GM18909 (cell line): ENCODE data around the gene SLK.

Experiments used
- ATAC-seq: cut with Tn5 transposase; IDR thresholded peaks from one replicate; pipeline ENCODE4 v1.9.1; 2021; ENCODE audit warnings: mild to moderate bottlenecking; ENCODE audit not compliant: unreplicated experiment, poor library complexity

The SLK gene

GRCh38 chr10:103985726-103986125 is 18.8 kb downstream of the SLK start:
- no peak for ATAC-seq

DNA sequence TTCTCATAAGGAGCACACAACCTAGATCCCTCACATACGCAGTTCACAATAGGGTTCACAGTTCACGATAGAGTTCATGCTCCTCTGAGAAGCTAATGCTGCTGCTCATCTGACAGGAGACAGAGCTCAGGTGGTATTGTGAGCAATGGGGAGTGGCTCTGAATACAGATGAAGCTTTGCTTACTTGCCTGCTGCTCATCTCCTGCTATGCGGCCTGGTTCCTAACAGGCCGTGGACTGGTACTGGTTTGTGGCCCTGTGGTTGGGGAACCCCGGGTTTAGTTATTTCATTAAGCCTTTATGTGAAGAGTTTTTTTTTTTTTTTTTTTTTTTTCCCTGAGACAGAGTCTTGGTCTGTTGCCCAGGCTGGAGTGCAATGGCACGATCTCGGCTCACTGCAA is 19.4 kb downstream of the SLK start:
- ATAC-seq = peak; percentile 51

GRCh38 chr10:103990121-103990520 is 23.2 kb downstream of the SLK start:
- no peak for ATAC-seq

- ATAC-seq = no peak
Observed at GRCh38 chr10:103990531-103990930, 23.6 kb downstream of the SLK start.

- ATAC-seq = no peak
Observed at GRCh38 chr10:103991393-103992128, 24.6 kb downstream of the SLK start.

DNA sequence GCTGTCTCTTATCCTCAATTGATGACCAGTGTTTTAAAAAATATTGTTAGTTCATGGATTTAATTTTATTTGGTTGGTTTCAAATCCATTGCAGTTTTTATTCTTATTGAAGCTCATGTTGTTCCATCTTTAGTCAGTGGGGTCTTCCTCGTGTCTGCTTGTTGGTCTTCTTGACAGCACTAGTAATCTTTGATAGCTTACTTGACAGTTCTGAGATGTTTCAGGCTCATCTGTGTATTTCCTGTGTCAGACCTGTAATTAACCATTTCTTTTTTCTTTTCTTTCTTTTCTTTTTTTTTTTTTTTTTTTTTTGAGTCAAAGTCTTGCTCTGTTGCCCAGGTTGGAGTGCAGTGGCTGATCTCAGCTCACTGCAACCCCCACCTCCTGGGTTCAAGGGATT is 28.2 kb downstream of the SLK start:
- ATAC-seq = no peak

DNA sequence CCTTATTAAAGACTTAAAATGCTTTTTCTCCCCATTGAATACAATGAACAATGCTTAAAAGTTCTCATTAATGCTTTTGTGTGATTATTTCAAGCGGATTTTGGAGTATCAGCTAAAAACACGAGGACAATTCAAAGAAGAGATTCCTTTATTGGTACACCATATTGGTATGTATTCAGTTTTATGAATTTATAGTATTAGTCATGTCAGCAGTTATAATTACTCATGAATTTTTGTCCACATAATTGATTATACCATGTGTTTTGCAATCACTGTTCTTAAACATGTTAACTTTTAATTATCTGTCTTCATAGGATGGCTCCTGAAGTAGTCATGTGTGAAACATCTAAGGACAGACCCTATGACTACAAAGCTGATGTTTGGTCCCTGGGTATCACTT is 31.9 kb downstream of the SLK start:
- ATAC-seq = no peak

DNA sequence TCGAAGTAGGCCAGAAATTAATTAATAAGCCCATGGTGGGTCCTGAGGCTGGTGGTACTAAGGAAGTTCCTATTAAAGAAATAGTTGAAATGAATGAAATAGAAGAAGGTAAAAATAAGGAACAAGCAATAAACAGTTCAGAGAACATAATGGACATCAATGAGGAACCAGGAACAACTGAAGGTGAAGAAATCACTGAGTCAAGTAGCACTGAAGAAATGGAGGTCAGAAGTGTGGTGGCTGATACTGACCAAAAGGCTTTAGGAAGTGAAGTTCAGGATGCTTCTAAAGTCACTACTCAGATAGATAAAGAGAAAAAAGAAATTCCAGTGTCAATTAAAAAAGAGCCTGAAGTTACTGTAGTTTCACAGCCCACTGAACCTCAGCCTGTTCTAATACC is 36.0 kb downstream of the SLK start:
- no peak for ATAC-seq

DNA sequence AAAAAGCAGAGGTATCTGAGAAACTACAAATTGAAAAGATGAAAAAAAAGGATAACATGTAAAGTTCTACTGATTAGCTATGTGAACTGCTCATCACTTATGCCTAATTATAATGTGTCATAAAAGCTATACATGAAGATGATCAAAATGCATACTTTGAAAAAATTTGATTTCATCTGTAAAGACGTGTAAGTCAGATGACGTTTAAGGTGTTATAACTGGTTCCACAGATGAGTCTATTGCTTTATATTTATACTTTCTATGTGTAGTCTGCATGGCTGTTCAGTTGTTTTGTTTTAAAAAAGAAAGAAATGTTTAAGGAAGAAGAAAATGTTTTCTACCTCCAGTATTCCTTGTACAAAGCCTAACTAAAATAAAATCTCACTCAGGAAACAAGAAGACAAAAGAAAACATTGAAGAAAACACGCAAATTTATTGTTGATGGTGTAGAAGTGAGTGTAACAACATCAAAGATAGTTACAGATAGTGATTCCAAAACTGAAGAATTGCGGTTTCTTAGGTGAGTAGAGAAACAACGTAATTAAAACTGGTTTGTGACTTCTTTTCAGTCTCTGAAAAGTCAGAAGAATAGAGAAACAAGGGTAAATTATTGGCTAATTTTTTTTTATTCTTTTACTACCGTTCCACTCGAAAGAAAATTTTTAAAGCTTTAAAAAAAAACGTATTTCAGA is 38.4 kb downstream of the SLK start:
- no peak for ATAC-seq

GRCh38 chr10:104011904-104012303 is 45.0 kb downstream of the SLK start:
- no peak for ATAC-seq

GRCh38 chr10:104013489-104013888 is 46.5 kb downstream of the SLK start:
- no peak for ATAC-seq

GRCh38 chr10:104014176-104014575 is 47.2 kb downstream of the SLK start:
- no peak for ATAC-seq

DNA sequence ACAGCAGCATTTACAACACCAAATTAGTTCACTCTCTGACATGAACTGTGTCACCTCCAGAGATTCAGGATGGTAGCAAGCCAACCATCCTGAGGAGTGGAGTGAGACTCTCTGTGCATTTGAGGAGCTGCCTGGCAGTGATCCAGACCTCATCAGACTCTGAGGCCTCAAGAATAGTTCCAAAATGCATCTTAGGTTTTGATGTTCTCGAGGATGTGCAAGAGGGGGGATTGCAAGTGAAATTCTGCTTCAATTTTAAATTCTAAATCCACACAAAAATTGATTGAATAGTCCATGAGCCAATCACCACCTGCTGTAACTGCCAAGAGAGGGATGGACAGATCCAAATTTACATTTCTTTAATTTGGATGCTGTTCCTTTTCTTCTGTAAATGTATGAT is 49.7 kb downstream of the SLK start:
- ATAC-seq = no peak

DNA sequence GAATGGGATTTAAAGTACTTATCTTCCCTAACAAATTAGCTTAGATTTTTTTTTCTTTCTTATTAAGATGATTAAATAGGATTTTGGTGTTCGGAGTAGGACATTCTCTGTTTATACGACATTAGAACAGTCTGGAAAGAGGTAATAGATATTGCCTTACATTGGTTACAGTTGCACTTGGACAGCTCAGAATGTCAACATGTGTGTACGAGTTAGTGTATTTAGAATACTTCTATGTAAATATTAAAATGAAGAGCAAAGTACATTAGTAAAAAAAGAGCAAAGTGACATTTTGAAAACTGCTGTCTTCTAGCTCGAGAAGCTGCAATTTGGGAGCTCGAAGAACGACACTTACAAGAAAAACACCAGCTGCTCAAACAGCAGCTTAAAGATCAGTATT is 51.5 kb downstream of the SLK start:
- no peak for ATAC-seq

- ATAC-seq = no peak
Observed at GRCh38 chr10:104020020-104020419, 53.1 kb downstream of the SLK start.

- ATAC-seq = no peak
Observed at GRCh38 chr10:104021246-104021645, 54.3 kb downstream of the SLK start.

GRCh38 chr10:104022026-104022425 is 55.1 kb downstream of the SLK start:
- ATAC-seq = no peak

DNA sequence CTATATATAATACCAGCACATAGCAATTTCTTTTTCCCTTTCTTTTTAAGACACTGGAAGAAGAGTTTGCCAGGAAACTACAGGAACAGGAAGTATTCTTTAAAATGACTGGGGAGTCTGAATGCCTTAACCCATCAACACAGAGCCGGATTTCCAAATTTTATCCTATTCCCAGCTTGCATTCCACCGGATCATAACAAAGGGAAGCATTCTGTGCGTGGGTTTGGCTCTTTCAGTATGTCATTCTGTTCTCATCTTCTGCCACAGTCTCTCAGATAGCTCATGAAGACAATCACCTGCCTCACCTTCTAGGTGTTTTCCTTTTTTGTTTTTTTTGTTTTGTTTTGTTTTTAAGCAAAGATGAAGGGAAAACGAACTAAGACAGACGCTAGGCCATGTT is 58.6 kb downstream of the SLK start:
- no peak for ATAC-seq

GRCh38 chr10:104026762-104027161 is 59.8 kb downstream of the SLK start:
- ATAC-seq = no peak

- no peak for ATAC-seq
Observed at GRCh38 chr10:104028146-104028545, 61.2 kb downstream of the SLK start.

DNA sequence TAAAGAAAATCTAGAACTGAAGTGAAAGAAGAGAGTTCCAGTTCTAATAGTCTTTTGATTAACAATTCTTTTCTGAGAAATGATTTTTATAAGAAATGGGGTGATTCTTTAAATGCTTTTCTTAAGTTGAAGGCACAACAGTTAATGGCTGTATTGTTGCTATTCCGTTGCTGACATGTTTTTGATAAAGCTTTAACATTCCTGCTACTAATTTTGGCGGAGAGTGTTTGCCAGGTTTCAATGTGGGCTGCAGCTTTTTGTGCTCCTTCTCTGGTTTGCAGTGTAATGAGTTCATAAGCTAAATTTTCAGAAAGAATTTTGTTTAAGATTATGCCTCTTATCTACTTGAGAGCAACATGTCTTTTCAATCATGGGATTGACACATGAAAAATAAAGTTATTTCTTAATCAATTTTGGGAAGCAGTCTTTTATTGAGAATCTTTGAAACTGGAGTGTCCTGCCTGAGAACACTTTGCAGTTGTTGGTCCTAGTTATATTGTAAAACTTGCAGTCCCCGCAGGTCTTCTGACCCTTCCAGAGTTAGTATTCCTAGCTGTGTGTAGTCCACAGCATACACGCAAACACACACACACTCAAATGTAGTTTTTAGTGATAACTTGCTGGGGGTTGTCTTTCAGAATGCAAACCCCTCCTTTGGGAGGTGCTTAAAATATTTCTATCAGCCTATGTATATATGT is 62.0 kb downstream of the SLK start:
- ATAC-seq = no peak

DNA sequence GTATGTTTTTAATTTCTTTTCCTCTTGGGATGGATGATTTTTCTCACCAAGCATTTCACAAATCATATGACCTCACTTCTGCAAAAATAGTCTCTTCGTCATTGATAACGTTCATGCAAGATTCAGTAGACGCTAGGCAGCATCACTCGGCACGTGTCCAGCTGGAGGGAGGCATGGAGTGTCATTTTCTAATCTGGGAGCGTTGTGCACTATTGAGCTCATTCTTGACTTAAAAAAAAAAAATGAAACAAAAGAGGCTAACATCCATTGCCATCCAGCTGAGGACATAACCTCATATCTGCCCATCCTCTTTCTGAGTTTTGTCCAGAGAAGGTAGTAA is 62.6 kb downstream of the SLK start:
- no peak for ATAC-seq
